Neural cell (in vitro differentiated cells): ENCODE data around the gene NPAS3. TPM values are rescaled to one million over a fixed set of nuclear protein-coding genes. Genes with fewer than 3 reads are reported as not detected.

Experiments used
- H2AFZ ChIP-seq: fragments of 200-600, 300-800 bp; sonication (generic), shearing (Covaris generic); 2 replicates; pipeline ENCODE4 v1.6.0; 2014; ENCODE audit warnings: low read depth, mild to moderate bottlenecking, antibody characterized with exemption, low read length, moderate library complexity
- H3F3A ChIP-seq: fragments of 200-600 bp; shearing (Covaris generic); 2 replicates; pipeline ENCODE4 v1.6.1; 2016; ENCODE audit warnings: mild to moderate bottlenecking, moderate library complexity, mixed read lengths, antibody characterized with exemption, low read length; ENCODE audit not compliant: insufficient read depth, poor library complexity, severe bottlenecking
- H3K27ac ChIP-seq: fragments of 200-600, 300-800 bp; sonication (generic), shearing (Covaris generic); 2 replicates; pipeline ENCODE4 v1.5.1; 2014; ENCODE audit warnings: mild to moderate bottlenecking, low read length, moderate library complexity
- H3K27me3 ChIP-seq: fragments of 300-800, 200-600 bp; sonication (generic), shearing (Covaris generic); 2 replicates; pipeline ENCODE4 v1.6.0; 2014; ENCODE audit warnings: mild to moderate bottlenecking, low read depth, low read length, moderate library complexity; ENCODE audit not compliant: insufficient read depth
- H3K36me3 ChIP-seq: fragments of 300-800, 200-600 bp; sonication (generic), shearing (Covaris generic); 2 replicates; pipeline ENCODE4 v1.5.1; 2014; ENCODE audit warnings: mild to moderate bottlenecking, antibody characterized with exemption, low read length, moderate library complexity; ENCODE audit not compliant: insufficient read depth
- H3K4me2 ChIP-seq: fragments of 300-800, 200-600 bp; sonication (generic), shearing (Covaris generic); 2 replicates; pipeline ENCODE4 v1.6.0; 2014; ENCODE audit warnings: mild to moderate bottlenecking, low read length
- H3K4me3 ChIP-seq: fragments of 300-800, 200-600 bp; sonication (generic), shearing (Covaris generic); 2 replicates; pipeline ENCODE4 v1.5.1; 2014; ENCODE audit warnings: mild to moderate bottlenecking, low read length, moderate library complexity
- H3K79me2 ChIP-seq: fragments of 200-600 bp; shearing (Covaris generic); replicated peaks from 2 replicates; pipeline ENCODE4 v1.6.0; 2014; ENCODE audit warnings: mild to moderate bottlenecking, low read length, moderate library complexity; ENCODE audit not compliant: insufficient read depth
- H3K9ac ChIP-seq: fragments of 300-800, 200-600 bp; sonication (generic), shearing (Covaris generic); 2 replicates; pipeline ENCODE4 v1.6.1; 2016; ENCODE audit warnings: mild to moderate bottlenecking, low read length, mixed read lengths
- H3K9me2 ChIP-seq: fragments of 200-600 bp; shearing (Covaris generic); 2 replicates; pipeline ENCODE4 v1.6.1; 2016; ENCODE audit warnings: mild to moderate bottlenecking, low read length, mixed read lengths; ENCODE audit not compliant: insufficient read depth
- H3K9me3 ChIP-seq: fragments of 200-600, 300-800 bp; sonication (generic), shearing (Covaris generic); 2 replicates; pipeline ENCODE4 v1.6.1; 2016; ENCODE audit warnings: mild to moderate bottlenecking, mixed run types, low read length, moderate library complexity, mixed read lengths
- H4K20me1 ChIP-seq: fragments of 200-600 bp; shearing (Covaris generic); 2 replicates; pipeline ENCODE4 v1.6.1; 2016; ENCODE audit warnings: mild to moderate bottlenecking, mixed run types; ENCODE audit not compliant: insufficient read depth
- CTCF ChIP-seq: fragments of 450-650 bp; IDR thresholded peaks from 2 replicates; pipeline ENCODE4 v1.5.1; 2014; ENCODE audit warnings: antibody characterized with exemption, mild to moderate bottlenecking, moderate library complexity; ENCODE audit not compliant: poor library complexity, severe bottlenecking
- EP300 ChIP-seq: fragments of 450-650 bp; conservative IDR thresholded peaks from 2 replicates; pipeline ENCODE4 v1.6.1; 2014; ENCODE audit warnings: antibody characterized with exemption, mild to moderate bottlenecking, moderate library complexity; ENCODE audit not compliant: poor library complexity, severe bottlenecking
- EZH2 ChIP-seq: fragments of 200-600, 300-800 bp; shearing (Covaris generic), sonication (generic); IDR thresholded peaks from 2 replicates; pipeline ENCODE4 v1.6.1; 2014; ENCODE audit warnings: antibody characterized with exemption, low read length, borderline replicate concordance, mild to moderate bottlenecking; ENCODE audit not compliant: insufficient read depth, poor library complexity, severe bottlenecking
- MXI1 ChIP-seq: fragments of 450-650 bp; conservative IDR thresholded peaks from 2 replicates; pipeline ENCODE4 v1.6.1; 2014; ENCODE audit warnings: antibody characterized with exemption, mild to moderate bottlenecking; ENCODE audit not compliant: poor library complexity, severe bottlenecking
- POLR2AphosphoS5 ChIP-seq: IDR thresholded peaks from 2 replicates; pipeline ENCODE4 v1.6.1; 2012
- RAD21 ChIP-seq: fragments of 450-650 bp; conservative IDR thresholded peaks from 2 replicates; pipeline ENCODE4 v1.6.1; 2014; ENCODE audit warnings: antibody characterized with exemption, mild to moderate bottlenecking, moderate library complexity
- REST ChIP-seq: IDR thresholded peaks from 2 replicates; pipeline ENCODE4 v1.6.1; 2012; ENCODE audit warnings: borderline replicate concordance
- SMC3 ChIP-seq: fragments of 450-650 bp; conservative IDR thresholded peaks from 2 replicates; pipeline ENCODE4 v1.6.1; 2014; ENCODE audit warnings: antibody characterized with exemption, mild to moderate bottlenecking, moderate library complexity; ENCODE audit not compliant: poor library complexity
- TAF1 ChIP-seq: IDR thresholded peaks from 2 replicates; pipeline ENCODE4 v1.6.1; 2012; ENCODE audit warnings: low read depth
- polyA plus RNA-seq: library from polyadenylated mRNA; depleted of rRNA; stranded (reverse); fragments of >200 nt; gene quantifications from 2 replicates; pipeline ENCODE4 v1.2.3, GENCODE V29; 2014

NPAS3 gene
- polyA plus RNA-seq, 1 donor from 2014 or later = 1.3 TPM

- H3K9me2 ChIP-seq = no peaks in the 10 kb centered on the region
- no peaks in the 10 kb centered on the region for H3K36me3 ChIP-seq
- no peaks in the 10 kb centered on the region for H3K27me3 ChIP-seq
- no peak overlapping the region for H3K9ac ChIP-seq
- no peak overlapping the region for H3K4me2 ChIP-seq
- TF ChIP-seq REST (no peak), EP300 (no peak), POLR2AphosphoS5 (no peak), EZH2 (no peak), MXI1 (no peak), SMC3 (no peak), RAD21 (no peak), TAF1 (no peak), CTCF (no peak)
- no peak overlapping the region for H3K4me3 ChIP-seq
- no peaks in the 10 kb centered on the region for H3K79me2 ChIP-seq
- H3F3A ChIP-seq = no peaks in the 10 kb centered on the region
- H3K9me3 ChIP-seq = no peaks in the 10 kb centered on the region
- no peak overlapping the region for H3K27ac ChIP-seq
- no peaks in the 10 kb centered on the region for H4K20me1 ChIP-seq
- no peak overlapping the region for H2AFZ ChIP-seq
These were observed 795.0 kb downstream of the NPAS3 start for GRCh38 chr14:33733721-33734120.

GRCh38 chr14:33734387-33734786 is 795.7 kb downstream of the NPAS3 start:
- H3K36me3 ChIP-seq = no peaks in the 10 kb centered on the region
- no peak overlapping the region for H2AFZ ChIP-seq
- no peaks in the 10 kb centered on the region for H3K9me3 ChIP-seq
- H3F3A ChIP-seq = no peaks in the 10 kb centered on the region
- no peak overlapping the region for H3K27ac ChIP-seq
- H3K9me2 ChIP-seq = no peaks in the 10 kb centered on the region
- no peaks in the 10 kb centered on the region for H3K79me2 ChIP-seq
- H3K4me2 ChIP-seq = no peak overlapping the region
- no peak overlapping the region for H3K9ac ChIP-seq
- H3K4me3 ChIP-seq = no peak overlapping the region
- H4K20me1 ChIP-seq = no peaks in the 10 kb centered on the region
- no peaks in the 10 kb centered on the region for H3K27me3 ChIP-seq
- TF ChIP-seq EZH2 (no peak), SMC3 (no peak), TAF1 (no peak), RAD21 (no peak)
